ENCODE results near the gene MTMR10. TPM values are rescaled to one million over a fixed set of nuclear protein-coding genes. Genes with fewer than 3 reads are reported as not detected.

MTMR10 gene
- total and polyA plus RNA-seq, 2 of the 4 experiments (the other 2 are of a cell fraction): 11.2 to 13.8 TPM

DNA sequence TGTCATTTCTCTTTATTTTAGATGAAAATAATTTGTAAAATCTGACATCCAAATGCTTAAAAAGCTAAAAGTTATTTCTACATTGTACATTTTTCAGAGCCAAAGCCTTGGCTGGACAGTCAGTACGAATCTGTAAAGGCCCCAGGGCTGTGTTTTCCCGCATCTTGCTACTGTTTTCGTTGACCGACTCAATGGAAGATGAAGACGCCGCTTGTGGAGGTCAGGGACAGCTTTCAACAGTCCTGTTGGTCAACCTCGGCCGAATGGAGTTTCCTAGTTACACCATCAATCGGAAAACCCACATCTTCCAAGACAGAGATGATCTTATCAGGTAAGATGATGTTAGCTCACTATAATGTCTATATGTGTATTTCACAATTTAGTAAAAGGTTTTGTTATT, 77.7 kb downstream of the MTMR10 start:
- no peaks in the 10 kb centered on the region for H3K27me3 ChIP-seq (ENCODE audit: control insufficient read depth, insufficient read depth, low read length)
- H2AK9ac ChIP-seq (replicated peaks; ENCODE audit: low read depth, low read length, poor library complexity): no peak overlapping the region
- no peaks in the 10 kb centered on the region for H3K9me3 ChIP-seq (ENCODE audit: control insufficient read depth, insufficient read depth, low read length)
- no peaks in the 10 kb centered on the region; a peak in 1 of 4 replicates for H3K79me1 ChIP-seq (ENCODE audit: low read depth in 1 of 2, low read length in 2 of 2)
- no peaks in the 10 kb centered on the region for H4K20me1 ChIP-seq (ENCODE audit: insufficient read depth, low read length)
- ChIA-PET POLR2A (ENCODE audit: unreplicated experiment) (no interaction called here), CTCF (no interaction called here)
- no peak overlapping the region for H2BK20ac ChIP-seq (ENCODE audit: low read depth, low read length)
- H3K9me1 ChIP-seq (ENCODE audit: insufficient read depth, low read length): peaks cover 5% of the 10 kb centered on the region; the same call in 1 of the 2 replicates
- TF ChIP-seq RFX5 (IDR thresholded peaks at IDR 0.05; ENCODE audit: low read depth, low read length) (no peak), RCOR1 (IDR thresholded peaks at IDR 0.05; ENCODE audit: insufficient replicate concordance, low read length) (no peak), MXI1 (IDR thresholded peaks at IDR 0.05; ENCODE audit: borderline replicate concordance, low read depth, low read length) (no peak), BHLHE40 (IDR thresholded peaks at IDR 0.05; ENCODE audit: low read depth, low read length) (no peak), NFE2L2 (IDR thresholded peaks at IDR 0.05; ENCODE audit: low read depth, low read length) (no peak), POLR2A (IDR thresholded peaks at IDR 0.05; ENCODE audit: low read depth, low read length) (no peak), MAZ (IDR thresholded peaks at IDR 0.05; ENCODE audit: borderline replicate concordance, low read depth, low read length) (no peak), CHD1 (IDR thresholded peaks at IDR 0.05; ENCODE audit: low read depth, low read length) (no peak), FOS (IDR thresholded peaks at IDR 0.05; ENCODE audit: low read depth, low read length) (no peak), SMC3 (IDR thresholded peaks at IDR 0.05; ENCODE audit: low read depth, low read length) (no peak), MAFK (IDR thresholded peaks at IDR 0.05; ENCODE audit: low read depth, low read length) (no peak), RAD21 (IDR thresholded peaks at IDR 0.05; ENCODE audit: low read length) (no peak)
- TF ChIP-seq, protein P1, sequence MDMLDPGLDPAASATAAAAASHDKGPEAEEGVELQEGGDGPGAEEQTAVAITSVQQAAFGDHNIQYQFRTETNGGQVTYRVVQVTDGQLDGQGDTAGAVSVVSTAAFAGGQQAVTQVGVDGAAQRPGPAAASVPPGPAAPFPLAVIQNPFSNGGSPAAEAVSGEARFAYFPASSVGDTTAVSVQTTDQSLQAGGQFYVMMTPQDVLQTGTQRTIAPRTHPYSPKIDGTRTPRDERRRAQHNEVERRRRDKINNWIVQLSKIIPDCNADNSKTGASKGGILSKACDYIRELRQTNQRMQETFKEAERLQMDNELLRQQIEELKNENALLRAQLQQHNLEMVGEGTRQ (IDR thresholded peaks at IDR 0.05; ENCODE audit: low read depth, low read length): no peak
- TF ChIP-seq, protein P2, sequence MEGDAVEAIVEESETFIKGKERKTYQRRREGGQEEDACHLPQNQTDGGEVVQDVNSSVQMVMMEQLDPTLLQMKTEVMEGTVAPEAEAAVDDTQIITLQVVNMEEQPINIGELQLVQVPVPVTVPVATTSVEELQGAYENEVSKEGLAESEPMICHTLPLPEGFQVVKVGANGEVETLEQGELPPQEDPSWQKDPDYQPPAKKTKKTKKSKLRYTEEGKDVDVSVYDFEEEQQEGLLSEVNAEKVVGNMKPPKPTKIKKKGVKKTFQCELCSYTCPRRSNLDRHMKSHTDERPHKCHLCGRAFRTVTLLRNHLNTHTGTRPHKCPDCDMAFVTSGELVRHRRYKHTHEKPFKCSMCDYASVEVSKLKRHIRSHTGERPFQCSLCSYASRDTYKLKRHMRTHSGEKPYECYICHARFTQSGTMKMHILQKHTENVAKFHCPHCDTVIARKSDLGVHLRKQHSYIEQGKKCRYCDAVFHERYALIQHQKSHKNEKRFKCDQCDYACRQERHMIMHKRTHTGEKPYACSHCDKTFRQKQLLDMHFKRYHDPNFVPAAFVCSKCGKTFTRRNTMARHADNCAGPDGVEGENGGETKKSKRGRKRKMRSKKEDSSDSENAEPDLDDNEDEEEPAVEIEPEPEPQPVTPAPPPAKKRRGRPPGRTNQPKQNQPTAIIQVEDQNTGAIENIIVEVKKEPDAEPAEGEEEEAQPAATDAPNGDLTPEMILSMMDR (conservative IDR thresholded peaks at IDR 0.05; ENCODE audit: low read depth, low read length): no peak
- TF ChIP-seq, protein P3, sequence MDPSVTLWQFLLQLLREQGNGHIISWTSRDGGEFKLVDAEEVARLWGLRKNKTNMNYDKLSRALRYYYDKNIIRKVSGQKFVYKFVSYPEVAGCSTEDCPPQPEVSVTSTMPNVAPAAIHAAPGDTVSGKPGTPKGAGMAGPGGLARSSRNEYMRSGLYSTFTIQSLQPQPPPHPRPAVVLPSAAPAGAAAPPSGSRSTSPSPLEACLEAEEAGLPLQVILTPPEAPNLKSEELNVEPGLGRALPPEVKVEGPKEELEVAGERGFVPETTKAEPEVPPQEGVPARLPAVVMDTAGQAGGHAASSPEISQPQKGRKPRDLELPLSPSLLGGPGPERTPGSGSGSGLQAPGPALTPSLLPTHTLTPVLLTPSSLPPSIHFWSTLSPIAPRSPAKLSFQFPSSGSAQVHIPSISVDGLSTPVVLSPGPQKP (IDR thresholded peaks at IDR 0.05; ENCODE audit: borderline replicate concordance, low read depth, low read length): no peak
- no peak overlapping the region for H3K4me3 ChIP-seq (ENCODE audit: insufficient read depth, low read depth, low read length)
- H3K23ac ChIP-seq (ENCODE audit: low read depth, low read length): no peak overlapping the region
- no peak overlapping the region for H3K4ac ChIP-seq (ENCODE audit: low read depth, low read length)
- H2BK5ac ChIP-seq (ENCODE audit: low read depth, low read length, poor library complexity, severe bottlenecking): no peak overlapping the region
- H2BK15ac ChIP-seq (ENCODE audit: low read depth, low read length): no peak overlapping the region
- no peak overlapping the region for H4K8ac ChIP-seq (ENCODE audit: low read depth in 2 of 2, low read length in 2 of 2)
- H3K4me1 ChIP-seq (ENCODE audit: control insufficient read depth, insufficient read depth, low read length): no peaks in the 10 kb centered on the region
- H4K5ac ChIP-seq (ENCODE audit: low read depth, low read length): no peak overlapping the region
- dilution Hi-C loops (cut with HindIII; ENCODE audit: low sequenced_read_pairs, unreplicated experiment) (no loop called here), intact Hi-C loops (cut with micrococcal nuclease) (no loop called here), in situ Hi-C loops (cut with MboI; ENCODE audit: low sequenced_read_pairs) (no loop called here)
- no peak overlapping the region for H2BK120ac ChIP-seq (ENCODE audit: low read depth, low read length)
- no peak overlapping the region for H4K91ac ChIP-seq (ENCODE audit: insufficient read depth, low read depth, low read length)
- WGBS, 2 experiments (ENCODE audit: extremely low coverage in 2 of 2, insufficient read length in 1 of 2): 67% methylated on average over 1 of the region's 9 CpGs; no CpG with 5 or more reads in 1 of the 2 experiments
- H3K4me2 ChIP-seq (ENCODE audit: low read depth, low read length): no peak overlapping the region
- no peak overlapping the region for H2AK5ac ChIP-seq (ENCODE audit: low read depth, low read length)
- ATAC-seq (ENCODE audit: low read depth): no peak
- H3K36me3 ChIP-seq (ENCODE audit: control insufficient read depth, insufficient read depth, low read length): peaks cover 22% of the 10 kb centered on the region
- no TSS peak for BruUV-seq (replicated peaks)
- H3K18ac ChIP-seq (ENCODE audit: low read depth, low read length): no peak overlapping the region
- H3K56ac ChIP-seq (ENCODE audit: extremely low read depth, insufficient read depth, low read length): no peak overlapping the region
- no peak overlapping the region for H3K14ac ChIP-seq (replicated peaks; ENCODE audit: low read depth, low read length)
- no peak for DNase-seq
- H2AFZ ChIP-seq (replicated peaks; ENCODE audit: low read length, poor library complexity): no peak overlapping the region
- no peak overlapping the region for H3K9ac ChIP-seq (ENCODE audit: low read depth, low read length)
- H3K27ac ChIP-seq (ENCODE audit: insufficient read depth, low read length): no peak overlapping the region
